GM18873 (cell line): ENCODE measurements around the gene WDR90.

Source experiments
- ATAC-seq: cut with Tn5 transposase; IDR thresholded peaks from one replicate; pipeline ENCODE4 v1.9.1; 2021; ENCODE audit warnings: mild to moderate bottlenecking, moderate library complexity, moderate number of reproducible peaks; ENCODE audit not compliant: unreplicated experiment, low FRiP score

The WDR90 gene

DNA sequence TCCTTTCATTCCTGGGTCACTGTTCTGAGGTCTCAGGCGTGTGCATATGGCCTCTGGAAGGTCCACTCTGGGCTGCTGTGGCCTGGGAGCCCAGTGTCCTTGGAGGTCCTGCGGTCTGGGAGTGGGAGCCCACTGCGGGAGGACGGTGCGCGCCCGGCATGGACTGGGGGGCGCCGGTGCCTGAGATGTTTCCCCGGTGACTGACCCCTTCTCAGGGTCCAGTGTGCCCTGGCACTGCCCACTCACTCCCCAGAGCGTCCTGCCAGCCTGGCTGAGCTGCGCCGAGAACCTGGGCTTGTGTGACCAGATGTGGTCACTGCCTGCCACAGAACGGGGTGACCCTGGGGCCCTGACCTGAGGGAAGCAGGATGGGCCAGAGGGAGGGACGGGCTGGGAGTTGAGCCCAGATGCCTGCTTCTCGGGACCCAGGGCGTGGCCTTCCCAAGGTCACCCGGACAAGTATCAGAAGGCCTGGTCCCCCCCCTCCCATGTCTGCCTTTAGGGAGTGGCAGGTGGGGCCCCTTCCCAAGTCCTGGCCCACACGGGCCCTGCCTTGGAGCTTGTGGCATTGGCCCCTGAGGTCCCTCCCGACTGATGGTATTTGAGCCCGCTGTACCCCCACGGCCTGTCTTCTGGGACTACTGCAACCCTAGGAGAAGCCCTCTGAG, 25.2 kb downstream of the WDR90 start:
- ATAC-seq: no peak

GRCh38 chr16:674968-675883, 26.1 kb downstream of the WDR90 start, which contains the start of gene RHBDL1:
RHBDL1 (plus strand) TSS chr16:675671; CDS start chr16:675791, 120 bp downstream.
- ATAC-seq: no peak

DNA sequence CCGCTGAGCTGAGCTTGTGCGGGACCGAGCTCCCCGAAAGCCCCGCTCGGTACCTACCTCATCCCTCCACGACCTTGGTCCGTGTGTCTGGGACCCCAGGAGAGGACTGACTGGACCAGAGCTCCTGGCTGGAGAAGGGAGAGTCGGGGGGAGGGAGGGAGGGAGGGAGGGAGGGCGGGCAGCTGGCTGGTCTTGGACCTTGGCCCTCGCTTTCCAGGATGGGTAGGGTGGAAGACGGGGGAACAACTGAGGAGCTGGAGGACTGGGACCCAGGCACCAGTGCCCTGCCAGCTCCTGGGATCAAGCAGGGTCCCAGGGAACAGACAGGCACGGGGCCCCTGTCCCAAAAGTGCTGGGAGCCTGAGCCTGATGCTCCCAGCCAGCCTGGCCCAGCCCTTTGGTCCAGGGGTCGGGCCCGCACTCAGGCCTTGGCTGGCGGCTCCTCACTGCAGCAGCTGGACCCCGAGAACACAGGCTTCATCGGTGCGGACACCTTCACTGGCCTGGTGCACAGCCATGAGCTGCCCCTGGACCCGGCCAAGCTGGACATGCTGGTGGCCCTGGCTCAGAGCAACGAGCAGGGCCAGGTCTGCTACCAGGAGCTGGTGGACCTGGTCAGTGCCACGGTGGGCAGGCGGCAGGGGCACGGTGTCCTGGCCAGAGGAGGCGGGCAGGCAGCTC, 26.9 kb downstream of the WDR90 start:
- ATAC-seq: no peak

DNA sequence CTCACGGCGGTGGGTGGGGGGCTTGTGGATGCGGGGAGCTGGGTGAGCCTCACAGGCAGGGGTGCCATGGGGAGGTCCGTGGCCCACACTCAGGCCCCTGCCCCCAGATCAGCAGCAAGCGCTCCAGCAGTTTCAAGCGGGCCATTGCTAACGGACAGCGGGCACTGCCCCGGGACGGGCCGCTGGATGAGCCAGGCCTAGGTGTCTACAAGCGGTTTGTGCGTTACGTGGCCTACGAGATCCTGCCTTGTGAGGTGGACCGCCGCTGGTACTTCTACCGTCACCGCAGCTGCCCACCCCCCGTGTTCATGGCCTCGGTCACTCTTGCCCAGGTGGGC, 27.4 kb downstream of the WDR90 start:
- no peak for ATAC-seq

DNA sequence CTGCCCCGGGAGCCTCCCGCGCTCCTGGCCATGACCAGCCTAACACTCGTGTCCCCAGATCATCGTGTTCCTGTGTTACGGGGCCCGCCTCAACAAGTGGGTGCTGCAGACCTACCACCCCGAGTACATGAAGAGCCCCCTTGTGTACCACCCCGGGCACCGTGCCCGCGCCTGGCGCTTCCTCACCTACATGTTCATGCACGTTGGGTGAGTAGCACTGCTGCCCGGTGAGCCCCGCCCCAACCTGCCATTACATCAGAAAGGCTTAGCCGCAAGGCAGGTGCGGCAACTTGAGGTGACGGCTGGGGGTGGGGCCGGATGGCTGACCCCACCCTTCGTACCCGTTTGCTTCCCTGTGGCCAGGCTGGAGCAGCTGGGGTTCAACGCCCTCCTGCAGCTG, 27.7 kb downstream of the WDR90 start:
- no peak for ATAC-seq

DNA sequence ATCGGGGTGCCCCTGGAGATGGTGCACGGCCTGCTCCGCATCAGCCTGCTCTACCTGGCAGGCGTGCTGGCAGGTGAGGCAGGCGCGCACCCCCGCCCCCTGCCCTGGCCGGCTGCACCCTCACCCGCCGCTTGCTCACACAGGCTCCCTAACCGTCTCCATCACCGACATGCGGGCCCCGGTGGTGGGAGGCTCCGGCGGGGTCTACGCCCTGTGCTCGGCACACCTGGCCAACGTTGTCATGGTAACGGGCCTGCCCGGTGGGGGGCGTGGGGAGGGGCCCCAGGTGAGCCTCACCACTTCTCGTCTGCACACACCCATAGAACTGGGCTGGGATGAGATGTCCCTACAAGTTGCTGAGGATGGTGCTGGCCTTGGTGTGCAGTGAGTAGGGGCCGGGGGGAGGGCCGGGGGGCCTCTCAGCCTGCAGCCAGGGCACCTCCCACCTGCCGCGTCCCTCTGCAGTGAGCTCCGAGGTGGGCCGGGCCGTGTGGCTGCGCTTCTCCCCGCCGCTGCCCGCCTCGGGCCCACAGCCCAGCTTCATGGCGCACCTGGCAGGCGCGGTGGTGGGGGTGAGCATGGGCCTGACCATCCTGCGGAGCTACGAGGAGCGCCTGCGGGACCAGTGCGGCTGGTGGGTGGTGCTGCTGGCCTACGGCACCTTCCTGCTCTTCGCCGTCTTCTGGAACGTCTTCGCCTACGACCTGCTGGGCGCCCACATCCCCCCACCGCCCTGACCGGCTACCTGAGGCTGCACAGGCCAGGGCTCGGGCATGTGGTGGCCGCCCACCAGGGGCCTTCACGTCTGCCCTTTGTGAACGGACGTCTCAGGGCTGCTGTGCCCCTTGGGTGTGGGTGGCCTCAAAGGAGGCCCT, 28.4 kb downstream of the WDR90 start:
- ATAC-seq: no peak

DNA sequence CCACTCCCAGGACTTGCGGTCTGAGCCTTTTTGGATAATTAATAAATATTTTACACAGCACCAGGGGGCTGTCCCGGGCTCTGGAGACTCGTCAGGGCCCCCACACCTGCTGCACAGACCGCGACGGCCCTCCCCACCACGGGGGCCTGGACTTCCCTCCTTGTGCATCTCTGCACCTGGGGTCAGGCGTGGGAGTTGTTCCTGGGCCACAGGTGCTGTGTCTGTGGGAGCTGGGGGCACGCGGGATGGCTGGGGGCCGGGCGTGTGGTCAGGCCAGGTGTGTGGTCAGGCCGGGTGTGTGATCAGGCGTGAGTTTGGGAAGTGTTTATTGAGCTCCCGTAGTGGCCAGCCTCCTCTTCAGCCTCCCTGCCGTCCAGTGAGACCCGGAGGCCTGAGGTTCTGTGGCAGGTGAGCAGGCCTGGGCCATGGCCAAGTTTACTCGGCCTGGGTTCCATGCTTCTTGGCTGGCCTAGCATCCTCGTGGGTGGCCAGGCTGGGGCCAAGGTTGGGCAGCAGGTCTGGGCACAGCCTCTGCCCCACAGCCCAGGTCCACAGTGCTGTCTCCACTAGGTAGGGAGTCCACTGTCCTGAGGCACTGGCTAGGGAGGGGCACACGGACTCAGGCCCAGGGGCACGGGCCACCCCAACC, 29.2 kb downstream of the WDR90 start:
- no peak for ATAC-seq

GRCh38 chr16:678858-679813, 30.0 kb downstream of the WDR90 start:
- ATAC-seq: no peak

- no peak for ATAC-seq
Measured at GRCh38 chr16:679814-680624, 30.9 kb downstream of the WDR90 start, which contains the start of gene STUB1. STUB1 (plus strand) TSS chr16:680410; CDS start chr16:680526, 116 bp downstream.

DNA sequence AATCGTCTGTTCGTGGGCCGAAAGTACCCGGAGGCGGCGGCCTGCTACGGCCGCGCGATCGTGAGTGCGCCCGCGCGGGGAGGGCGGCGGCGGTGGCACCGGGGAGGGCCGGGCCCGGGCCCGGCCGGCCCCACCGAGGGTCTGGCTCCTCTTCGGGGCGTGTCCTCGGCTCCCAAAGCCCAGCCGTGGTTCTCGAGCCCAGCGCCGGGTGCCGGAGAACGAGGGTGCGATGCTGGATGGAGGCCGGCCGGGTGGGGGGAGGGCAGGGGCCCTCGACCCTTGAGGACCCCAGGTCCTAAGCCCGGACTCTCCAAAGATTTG, 31.4 kb downstream of the WDR90 start:
- ATAC-seq: no peak

- no peak for ATAC-seq
Measured at GRCh38 chr16:680967-681745, 32.0 kb downstream of the WDR90 start.

GRCh38 chr16:681746-682427, 32.7 kb downstream of the WDR90 start:
- no peak for ATAC-seq

DNA sequence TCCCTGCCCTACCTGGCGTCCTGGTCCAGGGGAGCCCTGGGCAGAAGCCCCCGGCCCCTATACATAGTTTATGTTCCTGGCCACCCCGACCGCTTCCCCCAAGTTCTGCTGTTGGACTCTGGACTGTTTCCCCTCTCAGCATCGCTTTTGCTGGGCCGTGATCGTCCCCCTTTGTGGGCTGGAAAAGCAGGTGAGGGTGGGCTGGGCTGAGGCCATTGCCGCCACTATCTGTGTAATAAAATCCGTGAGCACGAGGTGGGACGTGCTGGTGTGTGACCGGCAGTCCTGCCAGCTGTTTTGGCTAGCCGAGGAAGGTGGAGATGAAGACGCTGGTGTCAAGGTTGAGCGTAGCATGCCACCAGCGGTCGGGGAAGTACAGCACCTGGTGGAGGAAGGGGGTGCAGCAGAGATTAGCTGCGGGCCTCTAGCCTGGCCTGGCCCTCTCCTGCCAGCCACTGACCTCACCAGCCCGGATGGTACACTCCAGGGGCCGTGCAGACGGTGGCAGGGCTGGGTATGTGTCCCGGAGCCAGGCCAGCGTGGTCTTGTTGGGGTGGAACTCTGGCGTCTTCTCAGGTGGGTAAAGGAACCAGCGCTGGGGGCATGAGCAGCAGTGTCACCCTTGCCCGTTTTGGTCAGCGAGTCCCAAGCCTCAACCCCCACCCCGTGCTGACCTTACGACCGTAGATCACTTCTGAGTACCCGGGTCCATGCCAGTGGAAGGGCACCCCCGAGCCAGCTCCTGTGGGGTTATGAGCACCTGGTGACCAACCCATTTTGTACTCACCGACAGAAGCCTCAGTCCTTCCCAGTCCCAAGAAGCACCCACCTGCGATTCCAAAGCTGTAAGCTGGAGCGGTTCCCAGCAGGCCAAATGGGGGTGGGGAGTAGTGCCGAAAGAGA, 33.6 kb downstream of the WDR90 start:
- no peak for ATAC-seq

DNA sequence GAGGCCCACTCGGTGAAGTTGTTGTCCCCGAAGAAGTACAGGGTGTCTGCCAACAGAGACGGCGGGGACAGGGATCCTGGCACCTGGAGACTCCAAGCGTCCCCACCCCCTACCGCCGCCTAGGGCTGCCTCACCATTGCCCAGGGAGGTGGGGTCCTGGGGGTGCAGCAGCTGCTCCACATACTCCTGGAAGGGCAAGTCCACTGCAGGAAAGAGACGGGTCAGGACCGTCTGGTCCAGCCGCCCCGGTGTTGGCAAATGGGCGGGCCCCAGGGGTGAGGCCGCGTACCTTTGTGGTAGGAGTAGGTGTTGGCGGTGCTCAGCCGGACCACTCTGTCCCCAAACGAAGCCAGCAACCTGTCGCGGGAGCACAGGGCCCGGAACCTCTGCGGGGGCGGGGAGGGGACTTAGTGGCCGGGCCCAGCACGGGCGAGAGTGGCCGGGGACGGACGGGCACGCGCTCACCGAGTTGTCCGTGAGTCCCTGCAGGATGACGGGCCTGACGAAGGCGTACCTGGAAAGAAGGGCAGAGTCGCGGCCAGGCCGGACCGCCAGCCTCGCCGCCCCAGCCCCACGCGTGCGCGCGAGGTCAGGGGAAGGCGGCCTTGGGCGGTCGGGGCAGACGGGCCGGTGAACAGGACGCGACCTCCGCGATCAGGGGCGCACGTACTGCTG, 34.4 kb downstream of the WDR90 start:
- no peak for ATAC-seq
